ENCODE results near the gene GRID1. TPM values are rescaled to one million over a fixed set of nuclear protein-coding genes. Genes with fewer than 3 reads are reported as not detected.
A peak's percentile ranks its signal among the peaks of the same experiment; 100 is the strongest.

GRID1 gene
- total RNA-seq, 1 donor from 2014 or later: 1.1 TPM

DNA sequence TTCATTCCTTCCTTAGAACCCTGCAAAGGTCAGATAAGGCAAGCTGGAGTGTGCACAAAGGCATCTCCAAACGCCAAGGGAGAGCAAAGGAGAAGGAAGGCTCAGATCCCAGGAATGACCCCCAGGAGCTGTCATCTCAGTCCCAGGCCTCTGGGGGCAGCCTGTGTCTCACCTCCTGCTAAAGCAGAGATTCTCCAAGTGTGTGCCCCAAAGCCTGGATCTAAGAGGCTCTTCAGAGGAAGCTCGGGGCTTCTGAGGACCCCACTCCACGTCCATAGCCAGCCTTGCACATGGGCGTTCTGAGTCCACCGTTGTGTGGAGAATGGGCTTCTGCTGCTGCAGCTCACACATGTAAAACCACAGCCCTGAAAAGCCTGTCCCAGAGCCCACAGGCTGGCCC is 5.1 kb upstream of the GRID1 start:
- Mint-ChIP-seq H3K4me1 (peaks cover 12% of the 10 kb centered on the region), H3K9me3 (no peaks in the 10 kb centered on the region), H3K27ac (ENCODE audit: unreplicated experiment) (no peak overlapping the region), H3K4me3 (no peak overlapping the region), H3K27me3 (ENCODE audit: low read depth) (peaks cover 66% of the 10 kb centered on the region), H3K36me3 (ENCODE audit: low read depth) (no peaks in the 10 kb centered on the region)
- DNase-seq (ENCODE audit: low read depth, low spot score): no peak
- TF ChIP-seq, protein P1, sequence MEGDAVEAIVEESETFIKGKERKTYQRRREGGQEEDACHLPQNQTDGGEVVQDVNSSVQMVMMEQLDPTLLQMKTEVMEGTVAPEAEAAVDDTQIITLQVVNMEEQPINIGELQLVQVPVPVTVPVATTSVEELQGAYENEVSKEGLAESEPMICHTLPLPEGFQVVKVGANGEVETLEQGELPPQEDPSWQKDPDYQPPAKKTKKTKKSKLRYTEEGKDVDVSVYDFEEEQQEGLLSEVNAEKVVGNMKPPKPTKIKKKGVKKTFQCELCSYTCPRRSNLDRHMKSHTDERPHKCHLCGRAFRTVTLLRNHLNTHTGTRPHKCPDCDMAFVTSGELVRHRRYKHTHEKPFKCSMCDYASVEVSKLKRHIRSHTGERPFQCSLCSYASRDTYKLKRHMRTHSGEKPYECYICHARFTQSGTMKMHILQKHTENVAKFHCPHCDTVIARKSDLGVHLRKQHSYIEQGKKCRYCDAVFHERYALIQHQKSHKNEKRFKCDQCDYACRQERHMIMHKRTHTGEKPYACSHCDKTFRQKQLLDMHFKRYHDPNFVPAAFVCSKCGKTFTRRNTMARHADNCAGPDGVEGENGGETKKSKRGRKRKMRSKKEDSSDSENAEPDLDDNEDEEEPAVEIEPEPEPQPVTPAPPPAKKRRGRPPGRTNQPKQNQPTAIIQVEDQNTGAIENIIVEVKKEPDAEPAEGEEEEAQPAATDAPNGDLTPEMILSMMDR (conservative IDR thresholded peaks at IDR 0.05): no peak

DNA sequence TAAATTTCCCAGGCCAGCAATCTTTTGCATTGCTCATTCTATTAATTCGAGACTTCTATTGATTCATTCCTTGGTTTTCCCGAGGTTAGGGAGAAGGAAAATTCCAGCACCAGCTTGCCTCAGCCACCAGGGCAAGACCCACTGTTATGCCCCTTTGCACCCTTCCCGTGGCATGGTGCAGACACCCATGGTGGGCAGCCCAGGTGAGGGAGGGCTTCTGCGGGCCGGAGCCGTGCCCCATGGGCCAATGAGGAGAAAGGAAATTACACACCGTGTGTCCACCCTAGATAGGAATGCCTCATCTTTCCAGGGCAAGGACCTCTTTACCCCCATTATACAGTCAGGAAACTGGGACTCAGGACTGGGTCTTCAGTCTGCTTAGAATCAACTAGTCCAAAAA is 4.5 kb upstream of the GRID1 start:
- Mint-ChIP-seq H3K27me3 (ENCODE audit: low read depth) (peaks cover 66% of the 10 kb centered on the region), H3K4me3 (no peak overlapping the region), H3K27ac (ENCODE audit: unreplicated experiment) (no peak overlapping the region), H3K9me3 (no peaks in the 10 kb centered on the region), H3K4me1 (peaks cover 12% of the 10 kb centered on the region), H3K36me3 (ENCODE audit: low read depth) (no peaks in the 10 kb centered on the region)
- TF ChIP-seq, protein P1 (conservative IDR thresholded peaks at IDR 0.05): no peak
- DNase-seq (ENCODE audit: low read depth, low spot score): no peak

DNA sequence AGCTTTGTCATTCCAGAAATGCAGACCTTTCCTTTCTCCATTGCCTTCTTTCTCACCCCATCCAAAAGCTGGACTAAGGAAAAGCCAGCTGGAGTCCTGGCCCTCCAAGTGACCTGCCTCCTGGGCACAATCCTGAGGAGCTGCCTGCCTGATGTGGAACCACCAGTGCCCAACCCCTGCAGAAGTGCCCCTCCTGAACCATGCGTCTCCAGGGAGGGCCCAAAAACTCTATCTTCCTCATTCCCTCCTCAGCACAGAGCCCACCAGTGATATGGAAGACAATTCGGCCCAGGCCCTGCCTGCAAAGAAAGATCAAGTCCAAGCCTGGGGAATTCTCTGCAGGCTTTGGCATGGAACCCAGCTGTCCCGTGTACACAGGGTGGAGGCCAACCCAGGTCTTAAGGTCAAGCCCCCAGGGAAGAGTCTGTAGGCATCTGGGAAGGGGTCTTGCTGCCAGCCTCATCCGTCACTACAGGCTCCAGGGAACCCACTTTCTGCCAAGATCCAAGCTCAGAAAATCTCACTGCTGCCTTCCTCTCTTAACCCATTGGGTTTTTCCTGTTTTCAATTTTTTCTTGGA is 3.5 kb upstream of the GRID1 start:
- DNase-seq (ENCODE audit: low read depth, low spot score): no peak
- H3K4me3 Mint-ChIP-seq: no peak overlapping the region
- peaks cover 72% of the 10 kb centered on the region for H3K27me3 Mint-ChIP-seq (ENCODE audit: low read depth)
- no peaks in the 10 kb centered on the region for H3K36me3 Mint-ChIP-seq (ENCODE audit: low read depth)
- TF ChIP-seq, protein P1 (conservative IDR thresholded peaks at IDR 0.05): no peak
- no peaks in the 10 kb centered on the region for H3K9me3 Mint-ChIP-seq
- no peak overlapping the region for H3K27ac Mint-ChIP-seq (ENCODE audit: unreplicated experiment)
- peaks cover 14% of the 10 kb centered on the region for H3K4me1 Mint-ChIP-seq

DNA sequence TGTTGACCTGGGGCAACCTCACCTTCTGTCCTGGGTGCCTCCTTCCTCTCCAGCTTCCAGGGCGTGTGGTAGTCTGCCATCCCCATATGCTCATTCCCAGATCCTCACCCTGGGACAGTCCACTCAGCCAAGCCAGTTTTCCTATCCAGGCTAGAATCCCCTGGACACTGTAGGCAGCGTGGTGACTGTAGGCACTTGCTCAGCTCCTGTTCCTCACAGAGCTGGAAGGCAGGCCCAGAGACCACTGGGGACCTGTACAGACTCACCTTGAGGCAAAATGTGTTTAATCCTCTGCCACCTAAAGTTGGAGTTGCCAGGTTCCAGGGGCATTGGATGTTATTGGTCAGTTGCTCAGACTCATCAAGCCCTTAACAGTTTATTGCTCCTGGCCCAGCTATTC is 2.4 kb upstream of the GRID1 start:
- Mint-ChIP-seq H3K36me3 (ENCODE audit: low read depth) (no peaks in the 10 kb centered on the region), H3K4me1 (peaks cover 11% of the 10 kb centered on the region)

DNA sequence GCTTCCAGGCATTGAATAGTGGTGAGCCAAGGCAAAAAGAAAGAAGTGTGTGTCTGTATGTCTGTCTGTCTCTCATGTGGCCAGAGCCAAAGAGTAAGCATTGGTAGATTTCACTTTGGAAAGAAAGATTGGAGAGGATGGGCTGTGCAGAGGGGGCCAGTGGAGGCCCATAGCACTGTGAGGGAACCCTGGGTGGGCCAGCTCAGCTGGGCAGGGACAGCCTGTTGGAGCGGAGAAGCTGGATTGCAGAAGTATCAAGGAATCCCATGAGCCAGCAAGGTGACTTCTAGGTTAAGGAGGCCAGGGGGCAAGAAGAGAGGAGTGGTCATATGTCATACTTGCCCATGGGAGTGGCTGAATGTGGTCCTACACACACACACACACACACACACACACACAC is 1.5 kb upstream of the GRID1 start:
- Mint-ChIP-seq H3K27ac (ENCODE audit: unreplicated experiment) (no peak overlapping the region), H3K4me3 (peak overlapping the region; percentile 80), H3K27me3 (ENCODE audit: low read depth) (peaks cover 85% of the 10 kb centered on the region), H3K4me1 (peaks cover 12% of the 10 kb centered on the region), H3K36me3 (ENCODE audit: low read depth) (no peaks in the 10 kb centered on the region), H3K9me3 (no peaks in the 10 kb centered on the region)
- DNase-seq (ENCODE audit: low read depth, low spot score): no peak
- TF ChIP-seq, protein P1 (conservative IDR thresholded peaks at IDR 0.05): no peak

More for the DNA sequence above, 2.4 kb upstream of the GRID1 start:
- Mint-ChIP-seq H3K27me3 (ENCODE audit: low read depth) (peaks cover 80% of the 10 kb centered on the region), H3K4me3 (peak overlapping the region; percentile 80), H3K27ac (ENCODE audit: unreplicated experiment) (no peak overlapping the region), H3K9me3 (no peaks in the 10 kb centered on the region)
- no peak for DNase-seq (ENCODE audit: low read depth, low spot score)
- TF ChIP-seq, protein P1 (conservative IDR thresholded peaks at IDR 0.05): no peak

Data from neural crest cell (in vitro differentiated cells).